PC-9 (cell line): Measurements from ENCODE around the gene PLA2G3.
A peak's percentile ranks its signal among the peaks of the same experiment; 100 is the strongest.

Experiments used
- CTCF ChIP-seq: fragments of 200-600 bp; sonication (generic); conservative IDR thresholded peaks from 2 replicates; pipeline ENCODE4 v1.6.1; 2017; ENCODE audit warnings: mixed run types, antibody characterized with exemption, mild to moderate bottlenecking, moderate library complexity
- EZH2 ChIP-seq: fragments of 200-600 bp; sonication (generic); IDR thresholded peaks from 2 replicates; pipeline ENCODE4 v1.8.0; 2017; ENCODE audit warnings: antibody characterized with exemption, low read depth

GRCh38 chr22:31148953-31149627, 8.8 kb upstream of the PLA2G3 start:
- TF ChIP-seq CTCF (peak; percentile 97), EZH2 (no peak)
